ENCODE data around the gene ARMC9. TPM values are rescaled to one million over a fixed set of nuclear protein-coding genes. Genes with fewer than 3 reads are reported as not detected.

The ARMC9 gene
- total RNA-seq, 1 donor from 2014 or later, result 35.2 TPM

GRCh38 chr2:231241755-231242507 lies 43.5 kb downstream of the ARMC9 start:
- Mint-ChIP-seq H3K27ac (no peak overlapping the region), H3K27me3 (no peaks in the 10 kb centered on the region), H3K9me3 (no peaks in the 10 kb centered on the region), H3K4me3 (no peak overlapping the region), H3K36me3 (peaks cover 8% of the 10 kb centered on the region), H3K4me1 (ENCODE audit: unreplicated experiment) (no peaks in the 10 kb centered on the region)
- TF ChIP-seq, protein P1, sequence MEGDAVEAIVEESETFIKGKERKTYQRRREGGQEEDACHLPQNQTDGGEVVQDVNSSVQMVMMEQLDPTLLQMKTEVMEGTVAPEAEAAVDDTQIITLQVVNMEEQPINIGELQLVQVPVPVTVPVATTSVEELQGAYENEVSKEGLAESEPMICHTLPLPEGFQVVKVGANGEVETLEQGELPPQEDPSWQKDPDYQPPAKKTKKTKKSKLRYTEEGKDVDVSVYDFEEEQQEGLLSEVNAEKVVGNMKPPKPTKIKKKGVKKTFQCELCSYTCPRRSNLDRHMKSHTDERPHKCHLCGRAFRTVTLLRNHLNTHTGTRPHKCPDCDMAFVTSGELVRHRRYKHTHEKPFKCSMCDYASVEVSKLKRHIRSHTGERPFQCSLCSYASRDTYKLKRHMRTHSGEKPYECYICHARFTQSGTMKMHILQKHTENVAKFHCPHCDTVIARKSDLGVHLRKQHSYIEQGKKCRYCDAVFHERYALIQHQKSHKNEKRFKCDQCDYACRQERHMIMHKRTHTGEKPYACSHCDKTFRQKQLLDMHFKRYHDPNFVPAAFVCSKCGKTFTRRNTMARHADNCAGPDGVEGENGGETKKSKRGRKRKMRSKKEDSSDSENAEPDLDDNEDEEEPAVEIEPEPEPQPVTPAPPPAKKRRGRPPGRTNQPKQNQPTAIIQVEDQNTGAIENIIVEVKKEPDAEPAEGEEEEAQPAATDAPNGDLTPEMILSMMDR (conservative IDR thresholded peaks at IDR 0.05), result no peak
- DNase-seq (ENCODE audit: extremely low spot score, unreplicated experiment), result no peak

DNA sequence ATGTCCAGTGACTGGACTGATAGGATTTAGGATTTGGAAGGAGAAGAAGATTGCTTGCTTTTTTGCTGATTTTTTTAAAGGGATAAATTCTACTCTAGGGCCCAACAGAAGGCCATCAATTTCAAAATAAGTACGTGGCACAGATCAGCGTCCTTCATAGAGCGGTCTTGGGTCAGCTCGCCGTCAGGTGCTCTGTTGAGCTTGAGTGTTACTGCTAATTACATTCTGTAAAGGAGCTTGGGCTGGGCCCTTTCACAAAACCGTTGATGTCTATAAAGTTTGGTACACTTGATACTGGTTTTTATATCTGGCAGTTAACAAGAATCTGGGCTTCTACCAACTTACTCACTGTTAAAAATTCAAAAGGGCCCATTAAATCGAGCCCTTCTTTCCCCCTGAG lies 45.4 kb downstream of the ARMC9 start:
- no peak for DNase-seq (ENCODE audit: extremely low spot score, unreplicated experiment)
- TF ChIP-seq, protein P1 (conservative IDR thresholded peaks at IDR 0.05), result no peak
- Mint-ChIP-seq H3K27me3 (no peaks in the 10 kb centered on the region), H3K4me3 (no peak overlapping the region), H3K36me3 (peaks cover 13% of the 10 kb centered on the region), H3K4me1 (ENCODE audit: unreplicated experiment) (no peaks in the 10 kb centered on the region), H3K9me3 (no peaks in the 10 kb centered on the region), H3K27ac (no peak overlapping the region)

DNA sequence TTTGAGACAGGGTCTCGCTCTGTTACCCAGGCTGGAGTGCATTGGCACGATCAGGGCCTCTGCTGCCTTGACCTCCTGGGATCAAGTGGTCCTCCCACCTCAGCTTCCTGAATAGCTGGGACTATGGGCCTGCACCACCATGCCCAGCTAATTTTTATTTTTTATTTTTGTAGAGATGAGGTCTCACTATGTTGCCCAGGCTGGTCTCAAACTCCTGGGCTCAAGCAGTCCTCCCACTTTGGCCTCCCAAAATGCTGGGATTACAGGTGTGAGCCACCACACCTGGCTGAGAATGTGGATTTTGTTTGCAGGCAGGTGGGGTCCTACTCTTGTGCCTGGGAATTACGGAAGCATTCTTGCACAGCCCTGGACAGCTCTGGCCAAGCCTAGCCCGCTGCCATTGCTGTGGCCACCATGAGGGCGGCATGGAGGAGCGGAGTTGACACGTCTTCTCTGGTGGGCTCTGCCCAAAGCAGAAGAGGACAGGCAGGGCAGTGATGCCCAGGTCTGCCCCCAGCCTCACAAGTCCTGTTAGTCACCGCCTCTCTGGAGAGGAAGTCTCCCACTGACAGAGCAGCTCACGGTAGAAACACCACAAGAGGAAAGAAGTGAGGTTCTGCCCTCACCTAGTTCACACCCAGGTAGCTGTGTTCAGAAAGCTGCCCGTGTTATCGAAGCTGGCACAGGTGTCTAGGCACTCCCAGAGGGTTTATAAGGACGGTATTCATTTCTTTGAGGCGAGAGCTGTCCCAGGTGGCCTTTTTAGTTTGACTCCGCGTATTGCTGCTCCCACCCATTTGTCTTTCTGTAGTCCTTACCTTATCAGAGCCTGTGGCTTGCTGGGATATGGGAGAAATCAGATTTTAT lies 46.2 kb downstream of the ARMC9 start:
- no peaks in the 10 kb centered on the region for H3K27me3 Mint-ChIP-seq
- H3K9me3 Mint-ChIP-seq, result no peaks in the 10 kb centered on the region
- TF ChIP-seq, protein P1 (conservative IDR thresholded peaks at IDR 0.05), result no peak
- no peak overlapping the region for H3K27ac Mint-ChIP-seq
- no peak for DNase-seq (ENCODE audit: extremely low spot score, unreplicated experiment)
- H3K36me3 Mint-ChIP-seq, result peaks cover 13% of the 10 kb centered on the region
- H3K4me1 Mint-ChIP-seq (ENCODE audit: unreplicated experiment), result no peaks in the 10 kb centered on the region
- H3K4me3 Mint-ChIP-seq, result no peak overlapping the region

DNA sequence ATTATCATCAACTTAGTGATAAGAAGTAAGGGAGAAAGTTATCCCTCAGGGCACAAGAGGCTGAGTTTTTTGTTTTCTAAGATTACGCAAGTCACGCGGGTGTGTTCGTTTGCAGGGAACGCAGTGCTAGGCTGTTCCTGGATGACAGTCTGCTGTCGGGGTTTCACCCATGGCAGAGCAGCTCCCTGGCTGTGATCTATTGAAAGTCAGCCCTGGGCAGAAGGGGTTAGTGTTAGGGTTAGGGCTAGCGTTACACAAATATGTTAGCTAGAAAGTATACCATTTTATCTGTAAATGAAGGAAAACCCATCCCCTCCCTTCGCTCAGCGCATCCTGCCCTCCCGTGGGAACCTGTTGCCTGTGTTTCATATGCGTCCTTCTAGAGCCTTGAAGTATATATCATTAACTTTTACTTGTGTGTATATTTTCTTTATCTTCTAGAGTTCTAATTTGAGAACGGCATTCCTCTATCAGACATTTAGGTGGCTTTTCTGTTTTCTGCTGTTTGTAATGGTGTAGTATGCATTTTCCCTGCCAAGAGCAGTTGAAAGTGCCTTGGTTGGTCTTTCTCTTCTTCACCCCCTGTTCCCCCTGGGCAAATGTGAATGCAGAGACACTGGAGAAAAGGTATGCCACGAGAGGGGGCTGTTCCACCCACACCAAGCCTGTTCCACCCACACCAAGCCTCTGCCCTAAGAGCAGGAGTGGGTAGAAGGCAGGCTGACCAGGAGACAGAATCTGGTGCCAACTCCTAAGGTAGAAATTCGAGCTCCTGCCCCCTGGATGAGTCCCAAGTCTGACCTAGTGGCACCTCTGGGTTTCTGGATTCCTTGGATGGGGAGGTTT lies 47.0 kb downstream of the ARMC9 start:
- H3K27me3 Mint-ChIP-seq, result no peaks in the 10 kb centered on the region
- TF ChIP-seq, protein P1 (conservative IDR thresholded peaks at IDR 0.05), result no peak
- no peak overlapping the region for H3K4me3 Mint-ChIP-seq
- no peaks in the 10 kb centered on the region for H3K9me3 Mint-ChIP-seq
- peaks cover 17% of the 10 kb centered on the region for H3K36me3 Mint-ChIP-seq
- no peaks in the 10 kb centered on the region for H3K4me1 Mint-ChIP-seq (ENCODE audit: unreplicated experiment)
- no peak for DNase-seq (ENCODE audit: extremely low spot score, unreplicated experiment)
- no peak overlapping the region for H3K27ac Mint-ChIP-seq

GRCh38 chr2:231246171-231246842 lies 47.9 kb downstream of the ARMC9 start:
- Mint-ChIP-seq H3K9me3 (no peaks in the 10 kb centered on the region), H3K27me3 (no peaks in the 10 kb centered on the region), H3K36me3 (peaks cover 20% of the 10 kb centered on the region), H3K4me3 (no peak overlapping the region), H3K27ac (no peak overlapping the region), H3K4me1 (ENCODE audit: unreplicated experiment) (no peaks in the 10 kb centered on the region)
- DNase-seq (ENCODE audit: extremely low spot score, unreplicated experiment), result no peak
- TF ChIP-seq, protein P1 (conservative IDR thresholded peaks at IDR 0.05), result no peak
